ENCODE data around the gene DRD5. TPM values are rescaled to one million over a fixed set of nuclear protein-coding genes. Genes with fewer than 3 reads are reported as not detected.
"Not testable (repeated sequence)": the region's sequence is repeated elsewhere in the genome, so short reads cannot be mapped to it uniquely, and the experiment has no call there.

DRD5 gene
- total RNA-seq, 2 experiments from 2014 or later: not detected

- DNase-seq: peak; percentile 16
- Mint-ChIP-seq H3K27ac (no peak overlapping the region), H3K4me1 (no peaks in the 10 kb centered on the region), H3K36me3 (ENCODE audit: low read depth) (no peaks in the 10 kb centered on the region), H3K4me3 (no peak overlapping the region), H3K27me3 (peaks cover 22% of the 10 kb centered on the region), H3K9me3 (ENCODE audit: low read depth) (no peaks in the 10 kb centered on the region)
- ChIA-PET POLR2A (no interaction called here), CTCF (interaction anchor here (1.4 kb wide), 1 partner anchor 243 kb away, joined by 4 read pairs; no protein-coding TSS in a partner anchor)
- no peak for ATAC-seq
- intact Hi-C loops (cut with DNase I, micrococcal nuclease): no loop called here
Measured at GRCh38 chr4:9771034-9771433, 10.4 kb upstream of the DRD5 start.

GRCh38 chr4:9773471-9773870 is 8.0 kb upstream of the DRD5 start:
- ChIA-PET POLR2A (no interaction called here), CTCF (interaction anchor here (0.5 to 0.7 kb wide), 2 partner anchors 243 to 675 kb away, joined by 3 read pairs; no protein-coding TSS in a partner anchor)
- H3K36me3 Mint-ChIP-seq (ENCODE audit: low read depth): no peaks in the 10 kb centered on the region
- no peak overlapping the region for H3K4me3 Mint-ChIP-seq
- DNase-seq (no peak), ATAC-seq (no peak)
- no peaks in the 10 kb centered on the region for H3K9me3 Mint-ChIP-seq (ENCODE audit: low read depth)
- peaks cover 19% of the 10 kb centered on the region for H3K27me3 Mint-ChIP-seq
- intact Hi-C loops (cut with DNase I, micrococcal nuclease): no loop called here
- H3K4me1 Mint-ChIP-seq: no peaks in the 10 kb centered on the region
- no peak overlapping the region for H3K27ac Mint-ChIP-seq

DNA sequence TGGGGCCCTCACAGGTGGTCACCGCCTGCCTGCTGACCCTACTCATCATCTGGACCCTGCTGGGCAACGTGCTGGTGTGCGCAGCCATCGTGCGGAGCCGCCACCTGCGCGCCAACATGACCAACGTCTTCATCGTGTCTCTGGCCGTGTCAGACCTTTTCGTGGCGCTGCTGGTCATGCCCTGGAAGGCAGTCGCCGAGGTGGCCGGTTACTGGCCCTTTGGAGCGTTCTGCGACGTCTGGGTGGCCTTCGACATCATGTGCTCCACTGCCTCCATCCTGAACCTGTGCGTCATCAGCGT is 652 bp downstream of the DRD5 start:
- Mint-ChIP-seq H3K9me3 (ENCODE audit: low read depth) (no peaks in the 10 kb centered on the region), H3K36me3 (ENCODE audit: low read depth) (no peaks in the 10 kb centered on the region), H3K4me3 (no peak overlapping the region), H3K27me3 (peaks cover 41% of the 10 kb centered on the region), H3K27ac (no peak overlapping the region), H3K4me1 (no peaks in the 10 kb centered on the region)
- no peak for ATAC-seq
- DNase-seq: no peak
- CTCF ChIA-PET: no interaction called here
- intact Hi-C loops (cut with DNase I, micrococcal nuclease): no loop called here
- POLR2A ChIA-PET: no interaction called here

GRCh38 chr4:9785891-9786290 is 4.5 kb downstream of the DRD5 start:
- CTCF ChIA-PET: interaction anchor here (1.2 kb wide), 1 partner anchor 605 kb away, joined by 4 read pairs; no protein-coding TSS in a partner anchor
- DNase-seq; POLR2A ChIA-PET; H3K4me1 Mint-ChIP-seq; H3K27ac Mint-ChIP-seq; H3K4me3 Mint-ChIP-seq; ATAC-seq; H3K36me3 Mint-ChIP-seq (ENCODE audit: low read depth); H3K9me3 Mint-ChIP-seq (ENCODE audit: low read depth); intact Hi-C loops (cut with DNase I, micrococcal nuclease): not testable (repeated sequence)
- peaks cover 32% of the 10 kb centered on the region for H3K27me3 Mint-ChIP-seq

DNA sequence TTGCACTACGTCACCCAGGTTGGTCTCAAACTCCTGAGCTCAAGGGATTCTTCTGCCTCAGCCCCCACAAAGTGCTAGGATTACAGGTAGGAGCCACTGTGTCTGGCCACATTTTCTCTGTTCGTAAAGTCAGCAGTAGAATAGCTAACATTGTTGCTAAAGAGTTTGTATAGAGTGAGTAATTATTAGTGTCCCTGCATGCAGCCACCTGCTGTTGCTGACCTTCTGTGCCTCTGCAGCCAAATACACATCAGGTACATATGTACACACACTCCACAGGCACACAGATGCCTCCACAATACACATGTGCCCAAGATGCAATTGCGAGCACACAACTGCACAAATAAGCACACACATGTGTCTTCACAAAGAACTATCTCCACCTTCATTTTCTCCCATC is 10.9 kb downstream of the DRD5 start:
- no peak overlapping the region for H3K4me3 Mint-ChIP-seq
- H3K4me1 Mint-ChIP-seq: no peaks in the 10 kb centered on the region
- ATAC-seq (no peak), DNase-seq (no peak)
- H3K27me3 Mint-ChIP-seq: peaks cover 16% of the 10 kb centered on the region
- peaks cover 2% of the 10 kb centered on the region for H3K9me3 Mint-ChIP-seq (ENCODE audit: low read depth)
- no peak overlapping the region for H3K27ac Mint-ChIP-seq
- H3K36me3 Mint-ChIP-seq (ENCODE audit: low read depth): no peaks in the 10 kb centered on the region
- POLR2A ChIA-PET: no interaction called here
- CTCF ChIA-PET: no interaction called here
- intact Hi-C loops (cut with DNase I, micrococcal nuclease): no loop called here

GRCh38 chr4:9796641-9797040 is 15.2 kb downstream of the DRD5 start:
- ATAC-seq; intact Hi-C loops (cut with DNase I, micrococcal nuclease); CTCF ChIA-PET: not testable (repeated sequence)

GRCh38 chr4:9800848-9801247 is 19.4 kb downstream of the DRD5 start:
- Mint-ChIP-seq H3K27me3 (peaks cover 23% of the 10 kb centered on the region), H3K27ac (no peak overlapping the region), H3K36me3 (ENCODE audit: low read depth) (no peaks in the 10 kb centered on the region), H3K4me1 (no peaks in the 10 kb centered on the region), H3K4me3 (no peak overlapping the region), H3K9me3 (ENCODE audit: low read depth) (no peaks in the 10 kb centered on the region)
- intact Hi-C loops (cut with DNase I, micrococcal nuclease): no loop called here
- ATAC-seq (no peak), DNase-seq (no peak)
- ChIA-PET CTCF (interaction anchor here (0.7 kb wide), 1 partner anchor 662 kb away, joined by 3 read pairs; no protein-coding TSS in a partner anchor), POLR2A (no interaction called here)

More at GRCh38 chr4:9796641-9797040, 15.2 kb downstream of the DRD5 start:
- H3K4me1 Mint-ChIP-seq; H3K36me3 Mint-ChIP-seq (ENCODE audit: low read depth); H3K4me3 Mint-ChIP-seq; H3K9me3 Mint-ChIP-seq (ENCODE audit: low read depth); POLR2A ChIA-PET; H3K27ac Mint-ChIP-seq; DNase-seq: not testable (repeated sequence)
- H3K27me3 Mint-ChIP-seq: peaks cover 20% of the 10 kb centered on the region

GRCh38 chr4:9804918-9805317 is 23.5 kb downstream of the DRD5 start:
- ATAC-seq: no peak
- Mint-ChIP-seq H3K27ac (no peak overlapping the region), H3K4me3 (no peak overlapping the region), H3K9me3 (ENCODE audit: low read depth) (no peaks in the 10 kb centered on the region), H3K4me1 (no peaks in the 10 kb centered on the region), H3K27me3 (peaks cover 13% of the 10 kb centered on the region), H3K36me3 (ENCODE audit: low read depth) (no peaks in the 10 kb centered on the region)
- CTCF ChIA-PET: no interaction called here
- POLR2A ChIA-PET: no interaction called here
- intact Hi-C loops (cut with DNase I, micrococcal nuclease): no loop called here
- no peak for DNase-seq

DNA sequence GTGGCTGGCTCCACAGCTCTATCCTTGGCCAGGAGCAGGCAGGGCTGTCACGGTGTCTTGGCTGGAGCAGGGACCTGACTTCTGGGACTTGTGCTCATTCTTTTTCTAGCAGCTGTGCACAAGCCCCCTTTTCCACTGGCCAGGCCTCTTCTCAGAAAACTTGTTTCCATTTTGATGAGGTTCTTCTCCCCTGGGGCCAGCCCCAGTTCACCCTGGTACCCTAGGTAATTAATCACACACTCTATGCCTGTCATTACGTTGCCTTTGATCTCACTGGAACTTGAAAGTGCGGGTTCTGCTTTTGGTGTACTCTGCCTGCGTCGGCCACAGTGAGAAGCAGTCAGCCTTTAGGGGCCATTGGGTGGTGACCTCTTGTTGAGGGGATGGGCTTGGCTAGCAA is 26.6 kb downstream of the DRD5 start:
- intact Hi-C loops (cut with DNase I, micrococcal nuclease): no loop called here
- H3K4me3 Mint-ChIP-seq: no peak overlapping the region
- peaks cover 5% of the 10 kb centered on the region for H3K4me1 Mint-ChIP-seq
- H3K27me3 Mint-ChIP-seq: peaks cover 15% of the 10 kb centered on the region
- POLR2A ChIA-PET: no interaction called here
- CTCF ChIA-PET: interaction anchor here (0.7 to 0.8 kb wide), 2 partner anchors 9 to 650 kb away, joined by 3 to 4 read pairs; no protein-coding TSS in a partner anchor
- ATAC-seq (no peak), DNase-seq (no peak)
- H3K27ac Mint-ChIP-seq: no peak overlapping the region
- no peaks in the 10 kb centered on the region for H3K36me3 Mint-ChIP-seq (ENCODE audit: low read depth)
- H3K9me3 Mint-ChIP-seq (ENCODE audit: low read depth): no peaks in the 10 kb centered on the region

- no peak overlapping the region for H3K4me3 Mint-ChIP-seq
- ChIA-PET POLR2A (no interaction called here), CTCF (no interaction called here)
- no peaks in the 10 kb centered on the region for H3K9me3 Mint-ChIP-seq (ENCODE audit: low read depth)
- no peak overlapping the region for H3K27ac Mint-ChIP-seq
- no peaks in the 10 kb centered on the region for H3K36me3 Mint-ChIP-seq (ENCODE audit: low read depth)
- intact Hi-C loops (cut with DNase I, micrococcal nuclease): no loop called here
- DNase-seq: no peak
- ATAC-seq: no peak
- H3K27me3 Mint-ChIP-seq: peaks cover 24% of the 10 kb centered on the region
- peaks cover 9% of the 10 kb centered on the region for H3K4me1 Mint-ChIP-seq
Measured at GRCh38 chr4:9811806-9812205, 30.4 kb downstream of the DRD5 start.

DNA sequence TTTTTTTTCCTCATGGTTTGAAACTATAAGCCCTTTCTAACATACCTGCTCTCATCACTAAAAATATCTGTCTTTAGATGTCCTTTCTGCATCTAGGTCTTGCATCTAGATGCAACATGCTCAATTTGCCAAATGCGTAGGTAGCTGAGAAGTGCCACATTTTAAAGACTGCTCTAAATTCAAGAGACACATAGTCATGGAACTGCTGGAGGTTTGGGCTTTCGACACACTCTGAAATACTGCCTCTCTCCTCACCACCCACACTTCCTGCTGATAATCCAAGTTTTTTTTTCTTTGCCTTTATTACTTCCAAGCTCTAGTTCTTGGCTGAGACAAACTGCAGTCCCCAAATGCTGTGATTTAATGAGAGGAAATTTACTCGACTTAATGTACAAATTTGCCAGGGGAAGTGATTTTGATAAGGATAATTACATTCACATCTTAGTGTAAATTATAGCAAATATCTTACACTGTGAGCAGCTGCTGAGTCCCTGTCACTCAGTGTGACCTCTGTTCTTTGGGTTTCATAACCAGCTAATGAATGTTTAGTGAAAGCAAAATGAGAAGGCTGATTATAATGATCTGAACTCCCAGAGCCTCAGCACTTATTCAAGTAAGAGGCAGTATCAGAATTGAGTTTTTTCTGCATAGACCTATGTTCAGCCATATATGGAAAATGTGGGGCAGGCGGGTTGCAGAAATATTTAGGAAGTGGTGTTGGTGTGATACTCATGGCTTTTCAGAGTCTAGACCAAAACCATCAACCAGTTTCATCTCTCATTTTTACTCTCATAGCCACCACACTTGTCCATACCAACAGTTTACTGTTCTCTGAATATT is 31.3 kb downstream of the DRD5 start:
- Mint-ChIP-seq H3K27me3 (peaks cover 24% of the 10 kb centered on the region), H3K4me3 (no peak overlapping the region), H3K36me3 (ENCODE audit: low read depth) (no peaks in the 10 kb centered on the region), H3K9me3 (ENCODE audit: low read depth) (no peaks in the 10 kb centered on the region), H3K27ac (no peak overlapping the region), H3K4me1 (peaks cover 9% of the 10 kb centered on the region)
- ChIA-PET CTCF (no interaction called here), POLR2A (no interaction called here)
- DNase-seq: peak; percentile 26
- intact Hi-C loops (cut with DNase I, micrococcal nuclease): no loop called here
- peak; percentile 63 for ATAC-seq

GRCh38 chr4:9816285-9816684 is 34.9 kb downstream of the DRD5 start:
- ATAC-seq: peak; percentile 61
- intact Hi-C loops (cut with DNase I, micrococcal nuclease): loop anchor here in 1 of 2 experiments (1.0 kb wide), 1 partner anchor 9 kb away; no protein-coding TSS in a partner anchor
- H3K27me3 Mint-ChIP-seq: peaks cover 27% of the 10 kb centered on the region
- ChIA-PET CTCF (no interaction called here), POLR2A (no interaction called here)
- H3K9me3 Mint-ChIP-seq (ENCODE audit: low read depth): no peaks in the 10 kb centered on the region
- H3K27ac Mint-ChIP-seq: no peak overlapping the region
- no peak for DNase-seq
- no peak overlapping the region for H3K4me3 Mint-ChIP-seq
- H3K36me3 Mint-ChIP-seq (ENCODE audit: low read depth): no peaks in the 10 kb centered on the region
- peaks cover 9% of the 10 kb centered on the region for H3K4me1 Mint-ChIP-seq
